ENCODE measurements around the gene TBC1D17.

- TF ChIP-seq POLR2AphosphoS5 (IDR thresholded peaks at IDR 0.05; ENCODE audit: low read depth, low read length) (no peak), TAF1 (IDR thresholded peaks at IDR 0.05; ENCODE audit: low read depth, low read length) (no peak), POLR2A (IDR thresholded peaks at IDR 0.05; ENCODE audit: low read depth, low read length) (no peak), POU2F2 (IDR thresholded peaks at IDR 0.05; ENCODE audit: low read depth, low read length) (no peak), SPI1 (IDR thresholded peaks at IDR 0.05; ENCODE audit: low read depth, low read length) (no peak)
Measured at GRCh38 chr19:49873834-49874233, 3.7 kb upstream of the TBC1D17 start.

All from GM12891 (cell line).